K562 (cell line): ENCODE measurements around the gene DPY19L3. TPM values are rescaled to one million over a fixed set of nuclear protein-coding genes. Genes with fewer than 3 reads are reported as not detected.

Experiments used
- ATAC-seq: fragments of 200-7000 bp; cut with Tn5 transposase; 3 replicates; pipeline ENCODE4 v1.9.1; 2020; ENCODE audit warnings: moderate library complexity
- BruUV-seq: library from RNA; stranded (reverse); fragments of 400-500 nt; replicated peaks from 2 replicates; lab custom pipeline; 2021; lab: Mats Ljungman, UMichigan
- CTCF ChIA-PET: fragments of 300-600 bp; formaldehyde crosslinking; extraction: SDS; loops from one replicate; lab custom pipeline; 2021; ENCODE audit warnings: low intra/inter-chr PET ratio; lab: Yijun Ruan, JAX
- POLR2A ChIA-PET: fragments of 300-600, 350-650 bp; sonication (Branson Sonifier 250); formaldehyde crosslinking; extraction: SDS; loops from one replicate; lab custom pipeline; 2021; ENCODE audit warnings: antibody characterized with exemption, inconsistent platforms; lab: Yijun Ruan, JAX
- DNase-seq, 4 experiments: peaks; one replicate each; pipeline versions ENCODE4 v3.0.0 to v3.0.0-alpha.2; 2011 to 2018; ENCODE audit warnings: low spot score in 3 of 4, mixed read lengths in 3 of 4; ENCODE audit errors: extremely low read depth in 1 of 4
- FAIRE-seq: peaks from 2 replicates; lab custom pipeline; 2011; peaks lifted over from hg19 to GRCh38; lab: Jason Lieb, UNC
- H2AFZ ChIP-seq: 2 replicates; pipeline ENCODE4 v1.6.0; 2011; ENCODE audit warnings: low read depth, low read length, control low read depth, inconsistent platforms
- H3K27ac ChIP-seq: fragments of 200-600 bp; 3 replicates; pipeline ENCODE4 v1.8.0; 2011; ENCODE audit warnings: low read depth, mild to moderate bottlenecking, control low read depth, inconsistent platforms, low read length, moderate library complexity, mixed read lengths; ENCODE audit errors: extremely low read depth
- H3K27me3 ChIP-seq, 2 experiments: fragments of 300-600 bp in 1 of 2; 2 replicates in 1 of 2; 3 replicates in 1 of 2; pipeline versions ENCODE4 v1.6.0 to v1.8.0; 2011; ENCODE audit warnings: inconsistent platforms in 2 of 2, low read length in 2 of 2, mild to moderate bottlenecking in 1 of 2, mixed read lengths in 1 of 2, moderate library complexity in 1 of 2; ENCODE audit not compliant: control insufficient read depth in 2 of 2, insufficient read depth in 2 of 2
- H3K36me3 ChIP-seq: fragments of 300-600 bp; 3 replicates; pipeline ENCODE4 v1.8.0; 2011; ENCODE audit warnings: mild to moderate bottlenecking, low read length, inconsistent platforms; ENCODE audit not compliant: control insufficient read depth, insufficient read depth
- H3K4me1 ChIP-seq, 2 experiments: fragments of 200-600 bp in 1 of 2; replicated peaks in 1 of 2; 2 replicates in 1 of 2; 3 replicates in 1 of 2; pipeline versions ENCODE4 v1.5.1 to v1.8.0; 2011; ENCODE audit warnings: inconsistent platforms in 2 of 2, low read length in 2 of 2, mild to moderate bottlenecking in 1 of 2, mixed read lengths in 1 of 2, moderate library complexity in 1 of 2; ENCODE audit not compliant: control insufficient read depth in 2 of 2, insufficient read depth in 2 of 2
- H3K4me2 ChIP-seq: 2 replicates; pipeline ENCODE4 v1.6.1; 2011; ENCODE audit warnings: low read length, control low read depth, inconsistent platforms, mixed read lengths; ENCODE audit not compliant: insufficient read depth
- H3K4me3 ChIP-seq: fragments of 200-600 bp; sonication (generic), shearing (Covaris generic); 2 replicates; pipeline ENCODE4 v1.5.1; 2016; ENCODE audit warnings: control low read depth, inconsistent platforms
- H3K79me2 ChIP-seq: fragments of 200-600 bp; 3 replicates; pipeline ENCODE4 v1.8.0; 2011; ENCODE audit warnings: low read length, inconsistent platforms; ENCODE audit not compliant: control insufficient read depth, insufficient read depth
- H3K9ac ChIP-seq, 2 experiments: 2 replicates each; pipeline versions ENCODE4 v1.6.0 to v1.6.1; 2011; ENCODE audit warnings: low read depth in 2 of 2, low read length in 2 of 2, control low read depth in 1 of 2, inconsistent platforms in 1 of 2, mild to moderate bottlenecking in 1 of 2, mixed read lengths in 1 of 2; ENCODE audit not compliant: insufficient read depth in 1 of 2
- H3K9me1 ChIP-seq: one replicate; pipeline ENCODE4 v1.6.0; 2011; ENCODE audit warnings: inconsistent platforms, mild to moderate bottlenecking, low read length, moderate library complexity; ENCODE audit not compliant: control insufficient read depth, insufficient read depth
- H3K9me3 ChIP-seq: replicated peaks from 2 replicates; pipeline ENCODE4 v1.5.1; 2011; ENCODE audit warnings: low read depth, low read length, inconsistent platforms; ENCODE audit not compliant: control insufficient read depth, insufficient read depth
- H4K20me1 ChIP-seq: replicated peaks from 2 replicates; pipeline ENCODE4 v1.6.1; 2011; ENCODE audit warnings: low read length, inconsistent platforms, mixed read lengths; ENCODE audit not compliant: control insufficient read depth, insufficient read depth
- ARID1B ChIP-seq: fragments of 450-650 bp; IDR thresholded peaks from 2 replicates; pipeline ENCODE4 v1.6.1; 2016; ENCODE audit warnings: antibody characterized with exemption, mild to moderate bottlenecking, inconsistent platforms
- BCL6 ChIP-seq: fragments of 250-450 bp; sonication (Bioruptor Pico); IDR thresholded peaks from 2 replicates; pipeline ENCODE4 v1.4.0; 2020
- FOXJ3 ChIP-seq: sonication (generic); formaldehyde crosslinking; IDR thresholded peaks from 2 replicates; pipeline ENCODE4 v1.4.0; 2020; ENCODE audit warnings: mild to moderate bottlenecking, missing genetic modification reagents
- HDAC1 ChIP-seq, 2 experiments: fragments of 450-650 bp; IDR thresholded peaks; 2 replicates each; pipeline ENCODE4 v1.6.1; 2016 to 2017; ENCODE audit warnings: inconsistent platforms in 1 of 2, mild to moderate bottlenecking in 1 of 2, moderate library complexity in 1 of 2
- MAFF ChIP-seq: IDR thresholded peaks from 2 replicates; pipeline ENCODE4 v1.6.1; 2012; ENCODE audit warnings: low read length, improper control_type of control experiment
- OTX1 ChIP-seq: fragments of 450-650 bp; formaldehyde crosslinking; IDR thresholded peaks from 2 replicates; pipeline ENCODE4 v1.4.0; 2022; ENCODE audit warnings: mild to moderate bottlenecking
- PHF20 ChIP-seq: fragments of 450-650 bp; IDR thresholded peaks from 2 replicates; pipeline ENCODE4 v1.6.1; 2018; ENCODE audit not compliant: partially characterized antibody
- RBFOX2 ChIP-seq: fragments of 200-400 bp; formaldehyde crosslinking; IDR thresholded peaks from 2 replicates; pipeline ENCODE4 v1.6.1; 2017; ENCODE audit warnings: low read depth, mild to moderate bottlenecking, low read length, moderate library complexity
- RNF2 ChIP-seq: sonication (generic); IDR thresholded peaks from 2 replicates; pipeline ENCODE4 v1.6.1; 2016
- SIN3A ChIP-seq, 2 experiments: fragments of 150-350 bp in 1 of 2; IDR thresholded peaks; 2 replicates each; pipeline ENCODE4 v1.6.1; 2011 to 2016; ENCODE audit warnings: borderline replicate concordance in 2 of 2, low read depth in 2 of 2, low read length in 2 of 2, mild to moderate bottlenecking in 2 of 2, moderate library complexity in 2 of 2; ENCODE audit not compliant: control insufficient read depth in 1 of 2
- ZNF274 ChIP-seq: IDR thresholded peaks from 2 replicates; pipeline ENCODE4 v1.6.1; 2011; ENCODE audit warnings: low read depth, mild to moderate bottlenecking, low read length, moderate library complexity, borderline replicate concordance
- ZNF507 ChIP-seq: conservative IDR thresholded peaks from 2 replicates; pipeline ENCODE4 v1.6.1; 2017; ENCODE audit warnings: missing genetic modification characterization, missing compliant biosample characterization
- ZNF57 ChIP-seq: fragments of 450-650 bp; formaldehyde crosslinking; IDR thresholded peaks from 2 replicates; pipeline ENCODE4 v1.4.0; 2020; ENCODE audit warnings: mild to moderate bottlenecking, moderate library complexity
- WGBS: fragments of 100-300 bp; shearing (Covaris generic); methylation state at CpG from one replicate; pipeline ENCODE4 v1.1.6; 2016; ENCODE audit warnings: low coverage, mixed read lengths; ENCODE audit not compliant: insufficient coverage; ENCODE audit errors: missing lambda C conversion rate; 5-methylcytosine and 5-hydroxymethylcytosine counted together
- in situ Hi-C: fragments of 300-500 bp; cut with MboI; formaldehyde crosslinking; loops from 4 replicates; pipeline ENCODE4 v1.15.0; 2018; ENCODE audit warnings: inconsistent platforms, mixed read lengths
- intact Hi-C: fragments of 100-400 bp; cut with micrococcal nuclease; formaldehyde crosslinking; loops from 2 replicates; pipeline ENCODE4 v1.14.2; 2022
- polyA plus RNA-seq, 8 experiments: library from polyadenylated mRNA; depleted of rRNA in 4 of 8; stranded (reverse) in 5 of 8; unstranded in 3 of 8; fragments of >200 nt; fragmentation: Nextera tagmentation in 2 of 8; fragmentation: Illumina TruSeq in 1 of 8; extraction: Ambion mirVana in 2 of 8; extraction: Trizol in 1 of 8; gene quantifications; 2 replicates each; pipeline versions ENCODE4 v1.2.1 to v1.2.3, GENCODE V29; 2011 to 2014; ENCODE audit warnings: inconsistent platforms in 1 of 8, missing spikeins in 1 of 8
- total RNA-seq, 7 experiments: library from RNA; depleted of rRNA in 6 of 7; stranded (reverse); fragments of >200 nt in 6 of 7; fragmentation: Illumina TruSeq in 2 of 7; extraction: Trizol in 2 of 7; gene quantifications; 2 replicates each; pipeline versions ENCODE4 v1.2.1 to v1.2.3, GENCODE V29; 2011 to 2021; ENCODE audit warnings: low replicate concordance in 1 of 7
- TF ChIP-seq, protein P1 (sequence below): fragments of 450-650 bp; formaldehyde crosslinking; conservative IDR thresholded peaks from 2 replicates; pipeline ENCODE4 v1.4.0; 2022; ENCODE audit warnings: mild to moderate bottlenecking, missing genetic modification characterization

DPY19L3 gene
- total and polyA plus RNA-seq, 9 of the 15 experiments (the other 6 are each of a cell fraction or from before 2014, with no cell fraction given), result 4.7 to 39.2 (median 22.0) TPM

DNA sequence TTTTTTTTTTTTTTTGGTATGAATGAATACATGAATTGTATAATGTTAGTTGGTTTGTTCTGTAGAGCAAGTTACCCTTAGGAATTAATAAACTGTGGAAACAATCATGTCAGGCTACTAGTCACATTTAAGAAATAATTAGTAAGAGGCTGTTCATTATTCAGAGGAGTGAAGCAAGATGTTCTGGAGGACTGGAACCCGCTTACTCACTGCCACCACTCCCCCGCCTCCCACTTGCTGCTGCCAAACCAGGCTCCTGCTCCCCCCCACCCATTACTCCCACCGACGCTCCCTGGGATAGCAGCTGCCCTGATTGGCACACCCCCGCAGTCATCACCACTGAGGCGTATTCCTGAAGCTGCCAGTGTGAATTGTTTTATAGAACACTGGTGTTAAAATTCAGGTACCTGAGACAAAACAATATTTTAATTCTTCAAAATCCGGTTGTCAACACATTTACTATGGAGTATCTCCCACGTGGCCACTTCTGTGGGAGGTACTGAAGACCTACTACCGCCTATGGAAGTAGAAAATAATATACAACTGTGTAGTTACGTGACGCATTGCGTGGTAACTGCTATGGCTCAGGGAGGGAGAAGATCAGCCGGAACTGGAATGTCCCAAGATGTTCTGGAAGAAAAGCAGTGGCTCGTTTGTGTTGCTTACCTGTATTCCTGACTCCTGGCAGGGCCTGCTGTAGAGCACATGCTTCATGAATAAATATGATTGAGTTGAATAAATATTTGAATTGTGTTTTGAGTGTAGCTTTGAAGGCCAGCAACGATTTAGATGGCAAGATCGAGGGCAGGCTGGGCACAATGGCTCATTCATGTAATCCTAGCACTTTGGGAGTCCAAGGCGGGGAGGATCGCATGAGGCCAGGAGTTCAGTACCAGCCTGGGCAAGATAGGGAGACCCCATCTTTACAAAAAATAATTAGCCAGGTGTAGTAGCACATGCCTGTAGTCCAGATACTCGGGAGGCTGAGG, 1.7 kb downstream of the DPY19L3 start (continued):
- TF ChIP-seq ARID1B, result peak; percentile 35; the same call in 1 of the 2 replicates
- 0 out of 4 replicates have a peak, but pooled peaks of 1 of the 2 experiments have one; percentile 44 for TF ChIP-seq SIN3A (IDR thresholded peaks at IDR 0.05; ENCODE audit: borderline replicate concordance in 2 of 2, control insufficient read depth in 1 of 2, low read depth in 2 of 2, low read length in 2 of 2)
- TF ChIP-seq, protein P1, sequence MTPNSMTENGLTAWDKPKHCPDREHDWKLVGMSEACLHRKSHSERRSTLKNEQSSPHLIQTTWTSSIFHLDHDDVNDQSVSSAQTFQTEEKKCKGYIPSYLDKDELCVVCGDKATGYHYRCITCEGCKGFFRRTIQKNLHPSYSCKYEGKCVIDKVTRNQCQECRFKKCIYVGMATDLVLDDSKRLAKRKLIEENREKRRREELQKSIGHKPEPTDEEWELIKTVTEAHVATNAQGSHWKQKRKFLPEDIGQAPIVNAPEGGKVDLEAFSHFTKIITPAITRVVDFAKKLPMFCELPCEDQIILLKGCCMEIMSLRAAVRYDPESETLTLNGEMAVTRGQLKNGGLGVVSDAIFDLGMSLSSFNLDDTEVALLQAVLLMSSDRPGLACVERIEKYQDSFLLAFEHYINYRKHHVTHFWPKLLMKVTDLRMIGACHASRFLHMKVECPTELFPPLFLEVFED (CRISPR knock-in tag), result no peak

DNA sequence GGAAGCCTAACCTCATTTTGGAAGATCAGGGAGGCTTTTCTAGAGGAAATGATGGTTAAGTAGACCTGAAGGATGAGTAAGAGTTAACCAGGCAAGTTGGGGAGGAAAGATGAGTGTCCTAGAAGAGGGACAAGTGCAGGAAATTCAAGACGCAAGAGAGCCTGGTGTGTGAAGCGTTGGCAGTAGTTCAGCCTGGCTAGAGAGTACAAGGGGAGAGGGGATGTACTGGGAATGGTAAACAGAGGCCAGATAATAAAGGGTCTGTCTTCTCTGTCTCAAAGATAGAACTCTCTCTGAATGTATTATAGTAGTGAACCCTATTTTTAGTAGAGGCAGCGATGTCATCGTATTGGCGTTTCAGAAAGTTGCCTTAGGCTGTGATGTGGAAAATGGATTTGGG, 9.7 kb downstream of the DPY19L3 start:
- CTCF ChIA-PET, result no interaction called here
- H3K4me3 ChIP-seq, result no peak overlapping the region
- H3K27me3 ChIP-seq, result no peaks in the 10 kb centered on the region
- DNase-seq (no peak), ATAC-seq (no peak), FAIRE-seq (no peak)
- no peaks in the 10 kb centered on the region for H3K9me3 ChIP-seq
- in situ Hi-C loops, result no loop called here
- H4K20me1 ChIP-seq, result no peaks in the 10 kb centered on the region
- H3K4me2 ChIP-seq, result no peak overlapping the region
- POLR2A ChIA-PET, result no interaction called here
- intact Hi-C loops, result no loop called here
- WGBS, result 88% methylated on average over 4 of the region's 5 CpGs
- H3K4me1 ChIP-seq, result peaks cover 9 to 10% of the 10 kb centered on the region in 2 experiments; a peak in 3 of 5 replicates
- H2AFZ ChIP-seq, result no peak overlapping the region
- no TSS peak for BruUV-seq
- no peaks in the 10 kb centered on the region for H3K9me1 ChIP-seq
- no peak overlapping the region for H3K9ac ChIP-seq
- H3K36me3 ChIP-seq, result peaks cover 70% of the 10 kb centered on the region
- H3K79me2 ChIP-seq, result peaks cover 15% of the 10 kb centered on the region; the same call in 2 of the 3 replicates
- no peak overlapping the region for H3K27ac ChIP-seq
- TF ChIP-seq OTX1 (no peak), ZNF507 (no peak), HDAC1 (IDR thresholded peaks at IDR 0.05) (no peak), FOXJ3 (CRISPR knock-in tag) (no peak), RNF2 (no peak), ZNF274 (no peak), BCL6 (CRISPR knock-in tag) (no peak), ZNF57 (no peak), PHF20 (no peak), MAFF (no peak), RBFOX2 (no peak)
